ENCODE data around the gene NHS.

NHS gene

DNA sequence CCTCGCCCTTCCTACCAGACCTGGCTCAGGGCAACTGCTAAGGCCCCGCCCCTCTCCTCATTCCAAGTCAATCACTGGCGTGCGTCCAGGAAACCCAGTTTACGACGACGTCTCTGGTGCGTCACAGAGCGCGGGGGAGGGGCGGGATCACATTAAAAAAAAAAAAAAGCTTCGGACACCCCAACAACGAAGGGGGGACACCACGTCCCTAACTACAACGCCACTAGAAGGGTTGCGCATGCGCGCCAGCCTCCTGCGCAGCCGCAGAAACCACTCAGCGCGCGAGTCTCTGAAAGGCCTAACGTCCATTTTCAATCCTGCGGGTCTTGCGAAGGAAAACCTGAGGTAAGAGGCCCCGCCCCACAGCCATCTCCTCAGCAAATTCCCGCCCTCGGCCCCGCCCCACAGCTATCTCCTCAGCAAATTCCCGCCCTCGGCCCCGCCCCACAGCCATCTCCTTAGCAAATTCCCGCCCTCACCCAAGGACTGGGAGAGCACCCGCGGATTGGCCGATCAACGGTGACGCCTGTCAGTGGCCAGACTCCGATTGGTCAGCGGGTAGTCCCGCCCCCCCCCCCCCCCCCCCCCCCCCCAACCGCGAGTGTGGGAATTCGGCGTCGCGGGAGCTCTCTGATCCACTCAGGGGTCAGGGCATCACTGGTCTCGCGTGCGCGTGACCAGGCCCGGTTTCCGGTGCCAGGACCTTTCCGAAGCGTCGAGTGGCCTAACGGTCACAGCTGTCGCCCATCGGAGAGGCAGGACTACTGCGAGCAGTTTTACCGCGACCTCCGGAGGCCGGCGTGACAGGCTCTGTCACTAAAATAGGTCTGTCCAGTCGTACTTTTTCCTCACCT, 362.1 kb downstream of the NHS start, which contains the start of gene SCML1:
Gene SCML1, plus strand, starts transcription at position 638 of the 854 bp plus-strand sequence. CDS start 6,694 bp downstream, outside the sequence.
- peak; percentile 96 for DNase-seq (ENCODE audit: low spot score)

DNA sequence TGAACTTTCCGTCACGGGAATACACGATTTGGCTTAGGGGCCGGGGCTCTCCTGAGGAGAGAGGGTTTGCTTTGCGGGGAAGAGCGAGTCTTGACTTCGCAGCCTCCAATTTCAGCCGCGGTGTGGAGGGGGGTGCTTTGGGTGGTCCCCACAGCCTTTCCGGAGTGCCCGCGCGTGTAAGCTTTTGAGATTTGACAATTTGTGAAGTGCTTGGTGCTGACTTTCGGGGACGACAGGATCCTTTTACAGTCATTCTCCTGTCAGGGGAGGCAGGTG, 362.6 kb downstream of the NHS start:
- DNase-seq (ENCODE audit: low spot score), result no peak

DNA sequence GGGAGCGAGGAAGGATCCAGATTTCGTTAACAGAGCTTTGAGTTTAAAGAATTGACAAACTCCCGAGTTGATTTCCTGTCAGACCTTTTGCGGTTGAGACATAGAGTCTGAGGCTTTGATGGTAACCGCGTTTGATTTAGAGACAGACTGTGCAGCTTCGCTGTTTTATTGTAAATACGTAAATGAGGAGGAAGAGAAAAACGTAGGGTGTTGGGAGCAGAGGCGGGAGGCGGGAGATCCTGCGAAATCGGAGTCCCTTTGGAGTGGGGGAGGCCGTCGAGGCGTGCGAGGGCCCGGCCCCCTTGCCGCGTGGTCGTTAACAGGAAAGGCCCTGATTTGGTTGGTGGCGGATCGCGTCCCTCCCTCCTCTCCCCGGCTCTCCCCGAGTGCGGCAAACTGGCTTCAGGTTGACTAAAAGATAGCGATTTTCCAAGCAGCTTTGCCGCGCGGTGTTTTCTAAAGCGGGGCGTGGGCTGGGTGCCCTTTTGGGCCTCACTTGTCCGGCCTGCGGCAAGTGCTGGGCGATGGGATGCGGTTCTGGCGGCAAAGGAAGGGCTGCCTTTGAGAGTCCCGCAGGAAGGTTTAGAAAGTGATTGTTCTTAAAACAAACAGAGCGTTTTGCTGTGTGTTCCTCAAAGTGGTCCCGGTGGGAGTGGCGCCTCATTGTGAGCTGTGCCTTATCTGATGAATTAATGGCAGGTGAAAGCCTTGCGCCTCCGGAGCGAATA, 363.1 kb downstream of the NHS start:
- DNase-seq (ENCODE audit: low spot score), result no peak

DNA sequence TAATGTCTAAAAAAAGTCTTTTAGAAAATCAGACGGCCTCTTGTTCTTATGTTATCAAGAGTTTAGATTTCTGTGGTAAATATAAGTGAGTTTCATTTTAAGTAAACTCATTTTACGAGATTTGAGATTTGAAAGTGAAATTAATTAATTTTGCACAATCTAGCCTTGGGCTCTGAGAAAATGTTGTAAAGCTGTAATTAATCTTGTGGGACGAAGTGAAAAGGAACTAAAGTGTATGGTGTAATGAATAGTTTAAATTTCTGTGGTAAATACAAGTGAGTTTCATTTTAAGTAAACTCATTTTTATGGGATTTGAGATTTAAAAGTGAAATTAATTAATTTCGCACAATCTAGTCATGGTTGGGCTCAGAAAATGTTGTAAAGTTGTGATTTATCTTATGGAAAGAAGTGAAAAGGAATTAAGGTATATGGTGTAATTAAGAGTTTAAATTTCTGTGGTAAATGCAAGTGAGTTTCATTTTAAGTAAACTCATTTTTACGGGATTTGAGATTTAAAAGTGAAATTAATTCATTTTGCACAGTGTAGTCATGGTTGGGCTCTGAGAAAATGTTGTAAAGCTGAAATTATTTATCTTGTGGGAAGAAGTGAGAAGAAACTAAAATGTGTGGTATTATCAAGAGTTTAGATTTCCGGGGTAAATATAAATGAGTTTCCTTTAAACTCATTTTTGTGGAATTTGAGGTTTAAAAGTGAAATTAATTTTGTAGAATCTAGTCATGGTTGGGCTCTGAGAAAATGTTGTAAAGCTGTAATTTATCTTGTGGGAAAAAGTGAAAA, 363.9 kb downstream of the NHS start:
- DNase-seq (ENCODE audit: low spot score), result no peak

DNA sequence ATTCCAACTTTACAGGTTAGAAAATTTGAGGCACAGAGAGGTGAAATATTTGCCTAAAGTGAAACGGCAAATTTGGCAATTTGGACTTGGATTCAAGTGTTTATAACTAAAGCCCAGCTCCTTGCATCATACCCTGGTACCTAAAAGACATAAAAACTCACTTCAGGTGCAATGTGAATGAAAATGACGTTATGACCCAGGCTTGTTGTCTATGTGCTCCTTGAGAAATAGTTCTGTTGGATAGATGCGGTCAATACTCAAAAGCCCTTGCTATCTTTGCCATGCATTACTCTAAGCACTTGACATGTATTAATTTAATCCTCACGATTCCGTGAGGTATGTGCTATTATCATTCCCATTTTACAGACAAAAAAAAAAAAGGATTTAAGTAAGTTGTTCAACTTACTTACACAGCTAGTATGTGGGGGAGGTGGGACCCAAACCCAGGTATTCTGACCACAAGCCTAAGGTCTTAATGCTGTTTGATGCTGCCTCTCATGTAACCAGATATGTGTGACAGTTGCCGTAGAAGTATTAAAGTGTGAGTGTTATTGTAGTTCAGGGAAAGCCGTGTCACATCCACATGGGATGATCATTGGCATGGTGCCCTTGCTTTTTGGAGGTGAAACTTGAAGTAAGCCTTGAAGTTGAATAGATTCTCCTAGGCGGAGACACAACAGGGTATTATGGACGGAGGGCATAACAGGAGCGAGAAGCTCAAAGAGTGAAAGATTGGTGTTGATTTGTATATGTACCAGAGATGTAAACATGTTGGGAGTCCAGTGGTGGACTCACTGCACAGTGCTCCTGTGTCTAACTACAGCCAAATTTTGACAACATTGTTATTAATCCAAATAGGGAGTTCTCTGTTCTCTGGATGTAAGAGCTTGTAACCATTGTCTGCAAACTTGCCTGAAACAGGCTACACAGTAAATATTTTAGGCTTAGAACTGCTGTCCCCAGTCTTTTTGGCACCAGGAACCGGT, 365.4 kb downstream of the NHS start:
- DNase-seq (ENCODE audit: low spot score), result no peak

DNA sequence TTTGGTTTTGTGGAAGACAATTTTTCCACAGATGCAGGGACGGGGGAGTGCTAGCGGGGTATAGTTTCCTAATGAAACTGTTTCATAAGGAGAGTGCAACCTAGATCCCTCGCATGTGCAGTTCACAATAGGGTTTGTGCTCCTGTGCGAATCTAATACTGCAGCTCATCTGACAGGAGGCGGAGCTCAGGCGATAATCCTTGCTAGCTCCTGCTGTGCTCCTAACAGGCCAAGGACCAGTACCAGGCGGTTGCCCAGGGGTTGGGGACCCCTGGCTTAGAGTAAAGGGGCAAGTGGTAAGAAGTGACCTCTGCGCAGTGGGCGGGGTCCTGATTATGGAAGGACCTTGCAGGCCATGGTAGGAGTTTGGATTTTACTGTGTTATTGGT, 366.1 kb downstream of the NHS start:
- no peak for DNase-seq (ENCODE audit: low spot score)

DNA sequence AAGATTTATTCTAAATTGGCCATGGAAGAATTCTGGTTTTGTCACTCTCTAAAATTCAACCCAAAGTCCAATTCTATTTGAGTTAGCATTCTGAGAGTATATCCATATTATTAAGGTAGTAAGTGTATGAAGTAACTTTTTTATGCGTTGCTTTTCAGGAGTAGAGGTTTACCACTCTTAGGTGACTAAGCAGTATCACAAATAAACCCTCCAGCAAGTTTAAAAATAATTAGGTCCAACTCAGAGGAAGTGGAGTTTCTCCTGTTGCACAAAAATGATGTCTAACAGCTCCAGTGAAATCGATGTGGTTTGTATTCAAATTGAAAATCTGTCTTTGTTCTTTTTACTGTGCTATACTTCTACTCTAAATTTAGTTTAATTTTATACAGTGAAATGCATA, 368.9 kb downstream of the NHS start:
- no peak for DNase-seq (ENCODE audit: low spot score)

DNA sequence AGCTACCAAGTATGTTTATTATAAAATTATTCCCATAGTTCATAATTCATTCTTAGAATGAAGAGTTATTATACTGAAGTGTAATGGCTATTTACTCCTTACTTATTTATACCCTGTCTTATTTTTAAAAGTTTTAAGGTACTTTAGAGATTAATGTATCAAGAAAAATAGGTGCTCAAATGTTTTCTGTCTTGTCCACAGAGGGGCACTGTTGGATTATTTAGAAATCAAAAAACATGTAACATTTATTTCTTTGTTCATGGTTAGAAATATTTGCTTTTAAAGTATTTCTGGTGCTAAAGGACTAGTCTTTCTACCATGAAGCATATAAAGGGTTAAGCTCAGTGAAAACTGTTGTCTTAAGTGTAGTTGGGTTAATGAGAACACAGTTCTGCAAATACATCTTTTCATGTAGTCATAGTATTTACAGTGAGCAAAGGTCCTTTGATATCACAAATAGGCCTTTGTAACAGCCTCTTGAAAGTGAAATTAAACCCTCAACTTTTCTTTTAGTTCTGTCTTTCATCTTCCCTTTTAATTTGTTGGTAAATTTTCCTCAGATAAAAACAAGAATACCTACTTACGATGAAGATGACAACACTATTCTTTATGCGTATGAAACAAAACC, 370.0 kb downstream of the NHS start:
- peak; percentile 28 for DNase-seq (ENCODE audit: low spot score)

DNA sequence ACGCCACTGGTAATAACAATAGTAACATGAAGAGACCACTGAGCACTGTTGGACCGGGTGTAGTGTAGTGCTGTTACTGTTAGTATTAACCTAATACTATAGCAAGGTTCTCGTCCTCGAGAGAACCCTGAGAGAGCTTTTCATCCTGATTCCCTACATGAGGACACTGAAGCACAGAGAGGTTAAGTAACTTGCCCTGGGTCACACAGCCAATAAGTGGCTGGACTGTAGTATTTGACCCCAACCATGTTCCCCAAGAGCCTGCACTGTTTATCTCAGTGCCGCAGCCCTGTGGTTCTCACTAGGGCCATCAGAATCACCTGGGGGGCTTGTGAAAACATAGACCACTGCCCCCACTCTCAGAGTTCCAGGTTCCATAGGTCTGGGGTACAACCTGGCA, 372.7 kb downstream of the NHS start:
- no peak for DNase-seq (ENCODE audit: low spot score)

DNA sequence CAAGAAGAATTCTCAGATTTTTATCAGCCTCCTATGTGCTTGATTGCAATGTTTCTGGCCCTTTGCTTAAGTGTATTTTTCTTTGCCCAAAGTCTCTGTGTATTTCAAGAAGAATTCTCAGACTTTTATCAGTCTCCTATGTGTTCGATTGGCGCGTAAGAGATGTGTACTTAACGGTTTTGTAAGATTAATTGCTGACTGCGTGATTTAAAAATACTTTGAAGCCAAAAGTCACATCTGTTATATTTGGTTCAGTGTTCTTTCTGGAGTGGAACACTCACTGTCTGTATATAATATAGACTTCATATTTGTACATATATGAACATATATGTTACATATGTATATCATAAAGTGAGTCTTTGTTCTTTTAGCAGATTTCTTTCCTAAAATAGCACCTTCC, 373.7 kb downstream of the NHS start:
- no peak for DNase-seq (ENCODE audit: low spot score)

DNA sequence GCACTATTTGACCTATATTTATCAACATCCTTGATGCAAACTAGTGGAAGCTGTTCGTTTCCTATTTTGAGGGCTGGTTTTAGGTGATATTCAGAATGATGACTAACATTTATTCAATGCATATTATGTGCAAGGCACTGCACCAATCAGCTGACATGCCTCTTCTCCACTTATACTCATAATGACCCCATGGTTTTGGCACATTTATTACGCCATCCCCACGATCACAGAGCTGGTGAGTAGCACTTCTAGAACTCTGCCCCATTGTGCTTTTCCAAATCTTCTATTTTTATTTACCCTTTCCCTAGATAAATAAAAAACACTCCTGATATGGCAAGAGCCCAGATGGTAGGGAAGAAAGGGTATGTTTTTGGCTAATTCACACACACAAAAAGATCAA, 375.4 kb downstream of the NHS start:
- no peak for DNase-seq (ENCODE audit: low spot score)

DNA sequence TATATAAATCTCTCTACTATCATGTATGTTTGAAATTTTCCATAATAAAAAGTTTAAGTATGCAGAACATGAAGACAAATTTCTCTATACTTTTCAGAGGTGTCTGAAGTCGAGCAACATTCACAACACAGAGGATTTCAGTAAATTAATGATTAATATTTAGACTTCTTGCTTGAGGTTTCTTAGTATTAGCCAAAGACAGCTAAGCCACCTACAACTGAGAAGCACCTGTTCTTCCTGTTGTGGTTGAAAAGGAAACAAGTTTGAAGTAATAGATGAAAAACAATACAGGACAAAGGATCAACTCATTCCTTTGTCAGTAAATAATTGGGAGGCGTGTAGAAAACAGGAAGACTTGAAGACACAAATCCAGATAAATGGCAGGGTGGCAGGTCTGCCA, 383.4 kb downstream of the NHS start:
- DNase-seq (ENCODE audit: low spot score), result no peak

DNA sequence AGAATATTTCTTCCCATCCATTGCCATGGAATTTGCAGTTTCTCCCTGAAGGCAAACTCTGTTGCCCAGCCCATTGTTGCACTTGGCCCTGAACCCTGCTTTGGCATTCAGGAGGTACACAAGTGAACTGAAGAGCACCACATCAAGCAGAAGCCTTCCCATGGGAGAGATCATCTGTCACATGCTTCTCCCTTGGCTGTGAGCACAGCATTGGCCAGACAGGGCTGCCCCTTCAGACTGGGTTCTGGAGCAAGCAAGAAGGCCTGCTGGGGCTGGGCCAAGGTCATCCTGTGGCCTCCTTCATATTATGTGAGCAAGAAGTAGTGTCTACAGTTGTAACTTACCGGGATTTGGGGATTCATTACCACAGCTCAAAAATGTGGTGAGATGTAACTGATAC, 385.0 kb downstream of the NHS start:
- DNase-seq (ENCODE audit: low spot score), result no peak

DNA sequence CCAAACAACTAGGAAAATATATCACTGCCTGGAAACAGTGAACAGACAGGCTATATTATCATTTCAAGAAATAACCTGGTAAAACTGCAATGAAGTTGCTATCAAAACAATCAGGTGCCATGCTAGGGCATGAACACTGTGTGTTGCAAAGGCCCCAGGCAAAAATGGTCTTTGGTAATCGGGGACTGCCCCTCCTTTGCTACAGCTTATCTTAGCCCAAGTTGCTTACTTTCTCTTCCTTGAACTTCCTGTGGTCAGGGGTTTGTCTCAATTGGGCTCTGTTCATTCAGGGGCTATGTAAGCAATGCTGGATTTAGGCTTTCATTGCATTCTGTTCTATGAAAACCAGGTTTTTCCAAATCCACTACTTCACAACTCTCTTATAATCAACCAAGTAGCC, 392.7 kb downstream of the NHS start:
- no peak for DNase-seq (ENCODE audit: low spot score)

DNA sequence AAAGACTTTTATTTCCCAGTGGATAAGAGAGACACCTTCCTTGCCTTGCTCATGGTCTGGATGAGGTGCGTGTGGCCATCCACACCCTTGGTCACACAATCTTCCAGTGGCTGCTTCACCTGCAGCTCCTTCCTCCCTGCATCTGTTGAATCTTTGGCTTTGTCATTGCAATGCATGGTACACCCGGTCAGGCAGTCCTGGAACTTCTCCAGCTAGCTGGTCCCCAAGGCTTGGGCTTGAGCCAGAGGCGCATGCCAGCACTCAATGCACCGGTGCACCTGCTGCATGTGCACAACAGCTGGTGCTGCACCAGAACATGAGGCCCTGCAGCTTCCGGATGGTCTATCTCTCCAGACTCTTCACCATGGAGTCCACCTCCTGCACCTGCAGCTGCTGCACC, 394.0 kb downstream of the NHS start:
- DNase-seq (ENCODE audit: low spot score), result no peak

DNA sequence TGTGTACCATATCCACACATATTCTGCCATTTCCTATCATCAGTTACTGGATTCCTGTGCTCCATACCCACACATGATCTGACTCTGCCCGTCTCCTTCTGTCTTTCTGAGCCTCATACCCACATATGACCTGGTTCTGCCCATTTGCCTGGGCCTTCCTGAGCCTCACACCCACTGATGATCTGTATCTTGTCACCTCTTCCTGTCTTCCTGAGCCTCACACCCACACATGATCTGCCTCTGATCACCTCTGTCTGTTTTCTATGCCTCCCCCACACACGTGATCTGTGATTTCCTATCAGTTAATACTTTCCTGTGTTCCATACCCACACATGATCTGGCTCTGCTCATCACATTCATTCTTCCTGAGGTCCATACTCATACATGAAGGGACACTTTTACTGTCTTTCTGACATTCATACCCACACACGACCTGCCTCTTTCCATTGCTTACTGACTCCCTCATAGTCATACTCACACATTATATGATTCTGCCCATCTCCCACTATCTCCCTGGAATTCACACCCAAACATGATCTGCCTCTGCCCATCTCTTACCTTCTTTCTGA, 394.8 kb downstream of the NHS start:
- DNase-seq (ENCODE audit: low spot score), result no peak

DNA sequence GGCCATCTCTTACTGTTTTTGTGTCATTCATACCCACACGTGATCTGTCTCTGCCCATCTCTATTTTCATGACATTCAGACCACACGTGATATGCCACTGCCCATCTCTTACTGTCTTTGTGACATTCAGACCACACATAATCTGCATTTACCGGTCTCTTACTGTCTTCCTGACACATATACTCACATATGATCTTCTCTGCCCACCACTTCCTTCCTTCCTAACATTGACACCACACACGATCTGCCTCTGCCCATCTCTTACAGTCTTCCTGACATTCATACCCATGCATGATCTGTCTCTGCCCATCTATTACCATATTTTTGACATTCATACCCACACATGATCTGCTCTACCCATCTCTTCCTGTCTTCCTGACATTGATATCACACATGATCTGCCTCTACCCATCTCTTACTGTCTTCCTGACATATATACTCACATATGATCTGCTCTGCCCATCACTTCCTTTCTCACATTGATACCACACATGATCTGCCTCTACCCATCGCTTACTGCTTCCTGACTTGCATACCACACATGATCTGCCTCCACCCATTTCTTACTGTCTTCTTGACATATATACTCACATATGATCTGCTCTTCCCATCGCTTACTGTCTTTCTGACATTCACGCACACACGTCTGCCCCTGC, 398.3 kb downstream of the NHS start:
- no peak for DNase-seq (ENCODE audit: low spot score)

DNA sequence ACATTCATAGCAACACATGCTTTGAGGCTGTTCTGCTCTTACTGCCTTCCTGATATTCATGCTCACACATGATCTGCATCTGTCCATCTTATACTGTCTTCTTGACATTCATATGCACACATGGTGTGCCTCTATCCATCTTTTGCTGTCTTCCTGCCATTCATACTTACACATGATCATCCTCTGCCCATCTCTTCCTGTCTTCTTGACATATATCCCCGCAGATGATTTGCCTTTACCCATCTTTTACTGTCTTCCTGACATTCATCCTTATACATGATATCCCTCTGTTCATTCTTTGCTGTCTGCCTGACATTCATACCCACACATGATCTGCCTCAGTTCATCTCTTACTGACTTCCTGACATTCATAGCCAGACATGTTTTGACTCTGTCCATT, 399.1 kb downstream of the NHS start:
- no peak for DNase-seq (ENCODE audit: low spot score)

DNA sequence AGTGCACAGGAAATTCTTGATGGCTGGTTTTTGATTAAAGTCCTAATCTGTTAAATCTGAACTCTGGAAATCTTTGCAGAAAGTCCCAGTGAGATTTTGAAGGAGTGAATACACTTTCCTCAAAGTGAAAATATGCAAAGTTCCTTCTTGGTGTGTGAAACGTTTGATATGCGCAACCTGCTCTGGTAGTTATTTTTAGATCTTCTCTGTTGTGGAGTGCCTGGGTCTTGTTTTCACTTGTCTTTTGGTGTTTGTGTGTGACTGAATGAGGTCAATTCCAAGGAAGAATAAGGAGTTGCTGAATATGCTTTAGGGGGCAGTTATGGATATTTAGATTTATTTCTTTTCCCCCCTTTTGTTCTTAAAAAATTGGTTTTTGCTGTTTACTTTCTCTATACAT, 404.0 kb downstream of the NHS start:
- no peak for DNase-seq (ENCODE audit: low spot score)

DNA sequence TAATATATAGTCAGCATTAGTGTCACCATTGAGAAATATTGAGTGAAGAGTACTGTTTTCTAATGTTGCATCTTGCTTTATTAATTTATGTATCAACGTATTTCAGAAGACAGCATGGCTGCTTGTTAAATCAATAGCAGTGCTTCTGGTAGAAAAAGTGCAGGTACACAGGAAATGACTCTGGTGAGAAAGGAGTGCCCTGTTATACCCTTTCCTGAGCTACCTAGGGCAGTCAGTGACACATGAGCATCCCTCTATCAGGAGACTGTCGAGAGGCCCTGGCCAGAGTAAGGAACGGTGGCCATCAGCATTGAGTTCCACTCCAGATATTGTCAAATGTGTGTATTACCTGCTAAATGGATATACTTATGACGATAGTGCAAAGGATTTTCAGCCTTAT, 404.4 kb downstream of the NHS start:
- no peak for DNase-seq (ENCODE audit: low spot score)
